GM11168 (cell line): ENCODE data around the gene PLIN5.
"Not testable (repeated sequence)": the region's sequence is repeated elsewhere in the genome, so short reads cannot be mapped to it uniquely, and the experiment has no call there.

Source experiments
- in situ Hi-C: fragments of 300-500 bp; cut with MboI; formaldehyde crosslinking; loops from one replicate; pipeline ENCODE4 v1.12.0; 2022; ENCODE audit warnings: low sequenced_read_pairs; ENCODE audit not compliant: unreplicated experiment

PLIN5 gene

GRCh38 chr19:4547303-4548237 lies 12.5 kb upstream of the PLIN5 start:
- in situ Hi-C loops, result no loop called here

GRCh38 chr19:4543842-4544647 lies 9.0 kb upstream of the PLIN5 start:
- in situ Hi-C loops, result no loop called here

DNA sequence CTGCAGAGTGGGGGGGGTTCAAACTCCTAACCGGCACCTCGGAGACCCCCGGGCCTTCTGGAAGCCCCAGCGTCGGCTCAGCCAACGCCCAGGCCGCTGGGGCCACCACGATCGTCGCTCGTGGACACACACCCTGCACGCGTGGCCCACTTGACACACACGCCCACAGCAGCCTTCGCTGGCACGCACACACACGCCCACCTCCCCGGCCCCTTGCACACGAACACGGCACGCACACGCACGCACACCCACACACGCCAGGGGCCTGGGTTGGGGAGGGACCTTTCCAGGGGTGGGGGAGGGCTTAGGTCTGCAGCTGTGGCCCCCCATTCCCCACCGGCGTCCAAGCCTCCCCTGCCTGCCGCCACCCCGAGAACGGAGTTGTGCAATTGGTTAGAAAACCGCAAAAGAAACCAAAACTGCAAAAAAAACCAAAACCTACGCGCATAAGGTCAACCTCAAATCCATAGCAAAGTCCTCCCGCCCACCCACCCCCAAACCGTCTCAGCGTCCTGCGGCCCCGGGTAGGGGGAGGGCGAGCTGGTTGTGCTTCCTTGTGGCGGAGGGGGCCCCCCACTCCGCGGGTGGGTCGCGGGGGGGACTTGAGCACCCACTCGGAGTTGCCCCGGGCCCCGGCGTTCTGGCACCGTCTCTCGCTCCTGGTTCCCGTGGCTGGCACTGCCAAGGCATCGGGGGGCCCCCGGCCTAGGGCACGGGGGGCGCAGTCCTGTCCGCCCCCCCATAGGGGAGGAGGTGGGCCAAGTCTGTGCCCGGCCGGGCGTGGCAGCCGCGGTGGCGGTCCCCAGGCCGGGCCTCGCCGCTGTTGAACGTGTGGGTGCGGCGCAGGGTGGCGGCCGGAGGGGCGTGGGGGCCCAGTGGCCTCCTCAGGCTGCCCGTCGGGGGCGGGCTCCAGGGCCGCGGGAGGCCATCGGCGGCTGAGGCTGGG lies 8.1 kb upstream of the PLIN5 start:
- in situ Hi-C loops, result no loop called here

GRCh38 chr19:4541806-4542145 lies 6.8 kb upstream of the PLIN5 start:
- in situ Hi-C loops, result not testable (repeated sequence)

GRCh38 chr19:4541114-4541805 lies 6.2 kb upstream of the PLIN5 start:
- in situ Hi-C loops, result no loop called here

- in situ Hi-C loops, result no loop called here
Observed at GRCh38 chr19:4539693-4540581, 4.9 kb upstream of the PLIN5 start, which contains the start of gene LRG1. Gene LRG1 (minus strand): TSS chr19:4540036. CDS start chr19:4540013, 23 bp downstream.

- in situ Hi-C loops, result no loop called here
Observed at GRCh38 chr19:4539169-4539692, 4.2 kb upstream of the PLIN5 start.

GRCh38 chr19:4538601-4538954 lies 3.6 kb upstream of the PLIN5 start:
- in situ Hi-C loops, result no loop called here

DNA sequence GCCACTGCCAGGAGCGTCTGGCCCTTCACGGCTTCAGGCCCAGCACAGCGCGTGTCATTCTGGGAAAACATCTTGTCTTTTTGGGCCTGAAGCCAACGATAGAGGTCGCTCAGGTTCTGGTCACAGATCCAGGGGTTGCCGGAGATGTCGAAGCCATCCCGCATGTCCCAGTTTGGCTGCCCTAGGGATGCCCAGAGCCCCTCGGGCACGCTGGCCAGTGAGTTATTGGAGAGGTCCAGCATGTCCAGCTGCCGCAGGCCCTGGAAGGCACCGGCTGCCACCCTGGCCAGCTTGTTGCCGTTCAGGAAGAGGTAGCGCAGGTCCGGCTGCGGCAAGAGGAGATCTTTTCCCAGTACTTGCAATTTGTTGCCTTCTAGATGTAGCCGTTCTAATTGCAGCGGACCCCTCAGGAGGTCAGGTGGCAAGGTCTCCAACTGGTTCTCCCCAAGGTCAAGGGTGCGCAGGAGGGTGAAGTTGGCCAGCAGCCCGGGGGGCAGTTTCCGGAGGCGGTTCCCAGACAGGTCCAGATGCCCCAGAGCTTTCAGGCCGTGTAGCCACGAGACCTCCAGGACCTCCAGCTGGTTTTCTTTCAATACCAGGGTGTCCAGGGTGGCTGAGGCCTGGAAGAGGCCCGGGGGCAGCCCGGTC lies 3.1 kb upstream of the PLIN5 start:
- in situ Hi-C loops, result no loop called here

- in situ Hi-C loops, result no loop called here
Observed at GRCh38 chr19:4536798-4537197, 1.8 kb upstream of the PLIN5 start.

GRCh38 chr19:4533835-4534424 lies 1.1 kb downstream of the PLIN5 start:
- in situ Hi-C loops, result no loop called here

GRCh38 chr19:4533334-4533733 lies 1.7 kb downstream of the PLIN5 start:
- in situ Hi-C loops, result no loop called here

- in situ Hi-C loops, result no loop called here
Observed at GRCh38 chr19:4531562-4532165, 3.4 kb downstream of the PLIN5 start.

GRCh38 chr19:4529924-4530522 lies 5.0 kb downstream of the PLIN5 start:
- in situ Hi-C loops, result no loop called here

GRCh38 chr19:4528843-4529242 lies 6.2 kb downstream of the PLIN5 start:
- in situ Hi-C loops, result no loop called here

- in situ Hi-C loops, result not testable (repeated sequence)
Observed at GRCh38 chr19:4527377-4527776, 7.6 kb downstream of the PLIN5 start.

DNA sequence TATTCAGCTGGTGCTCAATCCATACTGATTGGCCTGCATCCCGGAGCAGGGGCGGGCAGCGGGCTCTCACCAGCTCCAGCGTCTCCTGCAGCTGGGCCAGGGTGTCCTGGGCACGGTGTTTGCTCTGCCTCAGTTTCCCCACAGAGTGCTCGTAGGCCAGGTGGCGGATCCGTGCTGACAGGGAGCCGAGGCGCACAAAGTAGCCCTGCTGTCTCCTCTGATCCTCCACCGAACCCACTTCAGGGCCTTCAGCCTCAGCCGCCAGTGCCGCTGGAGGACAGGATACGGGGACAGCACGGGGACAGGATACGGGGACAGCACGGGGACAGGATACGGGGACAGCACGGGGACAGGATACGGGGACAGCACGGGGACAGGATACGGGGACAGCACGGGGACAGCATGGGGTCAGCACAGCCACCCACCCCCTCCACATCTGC lies 9.4 kb downstream of the PLIN5 start:
- in situ Hi-C loops, result no loop called here
